Measurements from ENCODE around the gene SATB2. TPM values are rescaled to one million over a fixed set of nuclear protein-coding genes. Genes with fewer than 3 reads are reported as not detected.

Gene SATB2
- total RNA-seq, 1 experiment from 2014 or later, result 11.2 TPM

DNA sequence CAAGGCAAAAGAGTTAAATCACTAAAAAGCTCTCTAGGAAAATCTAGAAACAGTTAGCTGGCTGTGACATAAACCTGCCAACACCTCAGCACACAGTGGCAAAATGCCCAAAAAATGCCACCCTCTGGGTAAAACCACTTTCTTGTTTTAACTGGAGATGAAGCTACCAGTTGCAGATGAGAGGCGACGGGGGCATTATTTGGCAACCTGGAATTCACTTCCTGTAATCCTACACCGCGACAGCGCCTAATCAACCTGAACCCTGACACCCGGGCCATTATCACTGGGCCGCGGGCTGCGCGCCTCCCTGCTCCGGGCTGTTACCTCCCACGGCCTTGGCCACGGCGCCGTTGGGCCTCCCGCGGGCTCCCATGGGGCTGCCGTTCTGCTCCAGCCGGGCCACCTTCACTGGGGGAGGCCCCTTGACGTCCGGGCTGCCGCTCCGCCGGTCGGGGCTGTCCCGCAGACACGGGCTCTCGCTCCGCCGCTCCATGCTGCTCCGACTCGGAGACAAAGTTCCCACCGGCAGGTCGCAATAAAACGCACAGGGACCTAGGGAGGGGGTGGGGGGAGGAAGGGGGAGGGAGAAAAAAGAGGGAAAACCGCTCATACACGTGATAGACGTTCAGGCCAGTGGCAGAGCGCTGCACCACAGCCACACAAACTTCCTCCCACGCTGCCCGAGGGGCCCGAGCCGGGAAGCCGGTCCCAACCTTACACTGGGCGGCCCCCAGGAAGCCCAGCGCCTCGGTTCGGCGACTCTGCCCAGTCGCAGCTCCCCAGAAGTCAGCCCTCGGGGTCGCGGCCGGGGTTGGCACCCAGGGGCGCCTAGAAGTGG, 2.0 kb downstream of the SATB2 start:
- CTCF ChIA-PET, result interaction anchor here (0.6 kb wide), 1 partner anchor 12 kb away, joined by 3 read pairs; no protein-coding TSS in a partner anchor
- Mint-ChIP-seq H3K27me3 (ENCODE audit: unreplicated experiment) (no peaks in the 10 kb centered on the region), H3K4me1 (ENCODE audit: low read depth, unreplicated experiment) (no peaks in the 10 kb centered on the region), H3K4me3 (ENCODE audit: low read depth, unreplicated experiment) (peak overlapping the region; percentile 91), H3K9me3 (ENCODE audit: low read depth, unreplicated experiment) (no peaks in the 10 kb centered on the region), H3K36me3 (ENCODE audit: insufficient read depth, unreplicated experiment) (peaks cover 54% of the 10 kb centered on the region), H3K27ac (ENCODE audit: unreplicated experiment) (peak overlapping the region; percentile 39)
- DNase-seq, result peak; percentile 48
- TF ChIP-seq, protein P1, sequence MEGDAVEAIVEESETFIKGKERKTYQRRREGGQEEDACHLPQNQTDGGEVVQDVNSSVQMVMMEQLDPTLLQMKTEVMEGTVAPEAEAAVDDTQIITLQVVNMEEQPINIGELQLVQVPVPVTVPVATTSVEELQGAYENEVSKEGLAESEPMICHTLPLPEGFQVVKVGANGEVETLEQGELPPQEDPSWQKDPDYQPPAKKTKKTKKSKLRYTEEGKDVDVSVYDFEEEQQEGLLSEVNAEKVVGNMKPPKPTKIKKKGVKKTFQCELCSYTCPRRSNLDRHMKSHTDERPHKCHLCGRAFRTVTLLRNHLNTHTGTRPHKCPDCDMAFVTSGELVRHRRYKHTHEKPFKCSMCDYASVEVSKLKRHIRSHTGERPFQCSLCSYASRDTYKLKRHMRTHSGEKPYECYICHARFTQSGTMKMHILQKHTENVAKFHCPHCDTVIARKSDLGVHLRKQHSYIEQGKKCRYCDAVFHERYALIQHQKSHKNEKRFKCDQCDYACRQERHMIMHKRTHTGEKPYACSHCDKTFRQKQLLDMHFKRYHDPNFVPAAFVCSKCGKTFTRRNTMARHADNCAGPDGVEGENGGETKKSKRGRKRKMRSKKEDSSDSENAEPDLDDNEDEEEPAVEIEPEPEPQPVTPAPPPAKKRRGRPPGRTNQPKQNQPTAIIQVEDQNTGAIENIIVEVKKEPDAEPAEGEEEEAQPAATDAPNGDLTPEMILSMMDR (IDR thresholded peaks at IDR 0.05; ENCODE audit: unreplicated experiment), result no peak
- intact Hi-C loops (cut with micrococcal nuclease; ENCODE audit: unreplicated experiment), result loop anchor here (5.0 kb wide), 1 partner anchor 433 kb away; no protein-coding TSS in a partner anchor
- no TSS peak for BruUV-seq (replicated peaks)

- no peaks in the 10 kb centered on the region for H3K9me3 Mint-ChIP-seq (ENCODE audit: low read depth, unreplicated experiment)
- no peaks in the 10 kb centered on the region for H3K4me1 Mint-ChIP-seq (ENCODE audit: low read depth, unreplicated experiment)
- BruUV-seq (replicated peaks), result TSS peak; percentile 16
- no peak for DNase-seq
- H3K27me3 Mint-ChIP-seq (ENCODE audit: unreplicated experiment), result no peaks in the 10 kb centered on the region
- TF ChIP-seq, protein P1 (IDR thresholded peaks at IDR 0.05; ENCODE audit: unreplicated experiment), result no peak
- CTCF ChIA-PET, result no interaction called here
- H3K36me3 Mint-ChIP-seq (ENCODE audit: insufficient read depth, unreplicated experiment), result peaks cover 50% of the 10 kb centered on the region
- peak overlapping the region; percentile 33 for H3K27ac Mint-ChIP-seq (ENCODE audit: unreplicated experiment)
- intact Hi-C loops (cut with micrococcal nuclease; ENCODE audit: unreplicated experiment), result loop anchor here (5.0 kb wide), 1 partner anchor 433 kb away; no protein-coding TSS in a partner anchor
- H3K4me3 Mint-ChIP-seq (ENCODE audit: low read depth, unreplicated experiment), result peak overlapping the region; percentile 91
These were observed 2.6 kb downstream of the SATB2 start for GRCh38 chr2:199455210-199455544.

- H3K4me3 Mint-ChIP-seq (ENCODE audit: low read depth, unreplicated experiment), result no peak overlapping the region
- H3K36me3 Mint-ChIP-seq (ENCODE audit: insufficient read depth, unreplicated experiment), result peaks cover 28% of the 10 kb centered on the region
- BruUV-seq (replicated peaks), result no TSS peak
- H3K9me3 Mint-ChIP-seq (ENCODE audit: low read depth, unreplicated experiment), result no peaks in the 10 kb centered on the region
- no peak overlapping the region for H3K27ac Mint-ChIP-seq (ENCODE audit: unreplicated experiment)
- no peaks in the 10 kb centered on the region for H3K4me1 Mint-ChIP-seq (ENCODE audit: low read depth, unreplicated experiment)
- no peaks in the 10 kb centered on the region for H3K27me3 Mint-ChIP-seq (ENCODE audit: unreplicated experiment)
- DNase-seq, result no peak
- intact Hi-C loops (cut with micrococcal nuclease; ENCODE audit: unreplicated experiment), result no loop called here
- CTCF ChIA-PET, result no interaction called here
- TF ChIP-seq, protein P1 (IDR thresholded peaks at IDR 0.05; ENCODE audit: unreplicated experiment), result no peak
These were observed 4.8 kb downstream of the SATB2 start for GRCh38 chr2:199452991-199453379.

- CTCF ChIA-PET, result no interaction called here
- intact Hi-C loops (cut with micrococcal nuclease; ENCODE audit: unreplicated experiment), result no loop called here
- H3K27me3 Mint-ChIP-seq (ENCODE audit: unreplicated experiment), result no peaks in the 10 kb centered on the region
These were observed 5.3 kb downstream of the SATB2 start for GRCh38 chr2:199452260-199452990.

More at GRCh38 chr2:199452260-199452990, 5.3 kb downstream of the SATB2 start:
- Mint-ChIP-seq H3K4me1 (ENCODE audit: low read depth, unreplicated experiment) (no peaks in the 10 kb centered on the region), H3K36me3 (ENCODE audit: insufficient read depth, unreplicated experiment) (peaks cover 22% of the 10 kb centered on the region), H3K9me3 (ENCODE audit: low read depth, unreplicated experiment) (no peaks in the 10 kb centered on the region), H3K27ac (ENCODE audit: unreplicated experiment) (no peak overlapping the region), H3K4me3 (ENCODE audit: low read depth, unreplicated experiment) (no peak overlapping the region)
- BruUV-seq (replicated peaks), result no TSS peak
- DNase-seq, result no peak
- TF ChIP-seq, protein P1 (IDR thresholded peaks at IDR 0.05; ENCODE audit: unreplicated experiment), result no peak

Data from Calu3 (cell line).